Adrenal gland (tissue), 12 donors: ENCODE measurements around the gene MAGI2. TPM values are rescaled to one million over a fixed set of nuclear protein-coding genes. Genes with fewer than 3 reads are reported as not detected.

Experiments used
- DNase-seq, 7 donors: peaks; one replicate each; pipeline ENCODE4 v3.0.0-alpha.2; 2019 to 2020
- H3K27ac ChIP-seq, 5 donors: fragments of 200-600 bp; sonication (generic) in 4 of 5; 1 replicate in 3 of 5; 2 replicates in 2 of 5; pipeline versions ENCODE4 v1.5.1 to v1.8.0; 2016 to 2020; ENCODE audit warnings: mild to moderate bottlenecking in 1 of 5
- H3K27me3 ChIP-seq: fragments of 200-600 bp; 2 replicates; pipeline ENCODE4 v1.8.0; 2021
- H3K36me3 ChIP-seq, 2 donors: fragments of 200-600 bp; replicated peaks in 1 of 2; 1 replicate in 1 of 2; 2 replicates in 1 of 2; pipeline versions ENCODE4 v1.5.1 to v1.8.0; 2018 to 2022
- H3K4me1 ChIP-seq, 2 donors: fragments of 200-600 bp; replicated peaks in 1 of 2; 1 replicate in 1 of 2; 2 replicates in 1 of 2; pipeline versions ENCODE4 v1.5.1 to v1.8.0; 2018 to 2021
- H3K4me3 ChIP-seq, 4 donors: fragments of 200-600 bp; sonication (generic) in 3 of 4; one replicate each; pipeline ENCODE4 v1.5.1; 2016 to 2018
- H3K9me3 ChIP-seq, 3 donors: fragments of 200-600 bp; sonication (generic) in 1 of 3; replicated peaks in 1 of 3; 1 replicate in 2 of 3; 2 replicates in 1 of 3; pipeline versions ENCODE4 v1.5.1 to v1.8.0; 2016 to 2021
- CTCF ChIP-seq, 6 experiments: fragments of 450-650 bp in 4 of 6; fragments of 200-600 bp in 2 of 6; sonication (generic) in 1 of 6; IDR thresholded peaks; 1 replicate in 5 of 6; 2 replicates in 1 of 6; pipeline versions ENCODE4 v1.5.1 to v1.8.0; 2016 to 2021; ENCODE audit warnings: antibody characterized with exemption in 6 of 6, mild to moderate bottlenecking in 2 of 6, moderate library complexity in 1 of 6
- POLR2A ChIP-seq, 2 donors: fragments of 450-650 bp; IDR thresholded peaks; one replicate each; pipeline ENCODE4 v1.6.1; 2017; ENCODE audit warnings: antibody characterized with exemption in 2 of 2, mild to moderate bottlenecking in 2 of 2, moderate library complexity in 1 of 2
- WGBS, 4 donors: extraction: QIAGEN DNeasy Blood & Tissue Kit in 2 of 4; methylation state at CpG; one replicate each; pipeline versions ENCODE4 v1.1.5 to v1.1.7; 2013 to 2017; 5-methylcytosine and 5-hydroxymethylcytosine counted together
- intact Hi-C, 2 donors: fragments of 100-400 bp; cut with DNase I; formaldehyde crosslinking; loops; one replicate each; pipeline versions ENCODE4 v1.14.1 to v1.15.0; 2022 to 2023
- polyA plus RNA-seq, 3 donors: library from polyadenylated mRNA; stranded (reverse); fragments of 200-250 nt in 2 of 3; fragments of 350-450 nt in 1 of 3; fragmentation: Illumina TruSeq in 1 of 3; extraction: RNeasy Lipid Tissue Mini Kit (QIAGEN cat#74804) in 1 of 3; gene quantifications; one replicate each; pipeline ENCODE4 v1.2.3, GENCODE V29; 2013 to 2014
- total RNA-seq, 9 donors: library from RNA; depleted of rRNA in 4 of 9; stranded (reverse); fragments of >200 nt in 4 of 9; fragments of 120-200 nt in 1 of 9; fragmentation: NEBNext Ultra II Directional in 1 of 9; extraction: Animal tissue kit (Norgen Biotek cat#: 25700) in 1 of 9; gene quantifications; one replicate each; pipeline versions ENCODE4 v1.1.0 to v1.2.4, GENCODE V29; 2013 to 2023
- donor health status: healthy with polysubstance abuse.
- donor health status: Bipolar disorder and iron deficiency.
- donor health status: DM: yes; HTN: yes; CAD: no.
- donor health status: DM: no; HTN: no; CAD: no.
- donor health status: DM: no; HTN: no; CAD: no.
- donor health status: DM: yes; HTN: yes; CAD: no.

Gene MAGI2
- total and polyA plus RNA-seq, 12 donors = 3.2 to 37.1 (median 17.1) TPM

GRCh38 chr7:78905436-78905835 lies 548.0 kb downstream of the MAGI2 start:
- Histone ChIP-seq H3K36me3 (no peaks in the 10 kb centered on the region), H3K27me3 (no peaks in the 10 kb centered on the region), H3K4me1 (peaks cover 0 to 5% of the 10 kb centered on the region in 2 donors), H3K4me3 (no peak overlapping the region), H3K9me3 (no peaks in the 10 kb centered on the region), H3K27ac (no peak overlapping the region)
- TF ChIP-seq POLR2A (IDR thresholded peaks at IDR 0.05) (no peak), CTCF (IDR thresholded peaks at IDR 0.05) (no peak)
- intact Hi-C loops = no loop called here
- DNase-seq = no peak

- H3K27me3 ChIP-seq = no peaks in the 10 kb centered on the region
- H3K36me3 ChIP-seq = no peaks in the 10 kb centered on the region
- no peak overlapping the region for H3K27ac ChIP-seq
- intact Hi-C loops = no loop called here
- H3K9me3 ChIP-seq = no peaks in the 10 kb centered on the region
- peak in 3 of 7 donors; percentile 2 to 16 (median 9) for DNase-seq
- TF ChIP-seq CTCF (IDR thresholded peaks at IDR 0.05) (no peak), POLR2A (IDR thresholded peaks at IDR 0.05) (no peak)
- WGBS, 4 donors = 18 to 45% (median 36%) methylated on average over 2 of the region's 2 CpGs
- peaks cover 0 to 5% of the 10 kb centered on the region in 2 donors for H3K4me1 ChIP-seq
- no peak overlapping the region for H3K4me3 ChIP-seq
These were observed 548.5 kb downstream of the MAGI2 start for GRCh38 chr7:78904983-78905382.

GRCh38 chr7:78901566-78901965 lies 551.9 kb downstream of the MAGI2 start:
- intact Hi-C loops = no loop called here

GRCh38 chr7:78900806-78901205 lies 552.7 kb downstream of the MAGI2 start:
- TF ChIP-seq POLR2A (IDR thresholded peaks at IDR 0.05) = no peak
- TF ChIP-seq CTCF (IDR thresholded peaks at IDR 0.05) = no peak
- WGBS, 4 donors = 91 to 100% (median 92%) methylated on average over 2 of the region's 2 CpGs
- H3K9me3 ChIP-seq = no peaks in the 10 kb centered on the region
- H3K27me3 ChIP-seq = no peaks in the 10 kb centered on the region
- intact Hi-C loops = no loop called here
- peaks cover 0 to 5% of the 10 kb centered on the region in 2 donors for H3K4me1 ChIP-seq
- H3K4me3 ChIP-seq = no peak overlapping the region
- H3K27ac ChIP-seq = no peak overlapping the region
- DNase-seq = no peak
- H3K36me3 ChIP-seq = no peaks in the 10 kb centered on the region

More at GRCh38 chr7:78901566-78901965, 551.9 kb downstream of the MAGI2 start:
- H3K27me3 ChIP-seq = no peaks in the 10 kb centered on the region
- no peaks in the 10 kb centered on the region for H3K36me3 ChIP-seq
- no peak overlapping the region for H3K4me3 ChIP-seq
- WGBS, 4 donors = 91 to 95% (median 94%) methylated on average over 3 of the region's 3 CpGs
- no peak for TF ChIP-seq POLR2A (IDR thresholded peaks at IDR 0.05)
- no peak for TF ChIP-seq CTCF (IDR thresholded peaks at IDR 0.05)
- no peak overlapping the region for H3K27ac ChIP-seq
- H3K9me3 ChIP-seq = no peaks in the 10 kb centered on the region
- peaks cover 0 to 5% of the 10 kb centered on the region in 2 donors for H3K4me1 ChIP-seq
- no peak for DNase-seq
